Measurements from ENCODE around the gene HMG20B.

HMG20B gene

DNA sequence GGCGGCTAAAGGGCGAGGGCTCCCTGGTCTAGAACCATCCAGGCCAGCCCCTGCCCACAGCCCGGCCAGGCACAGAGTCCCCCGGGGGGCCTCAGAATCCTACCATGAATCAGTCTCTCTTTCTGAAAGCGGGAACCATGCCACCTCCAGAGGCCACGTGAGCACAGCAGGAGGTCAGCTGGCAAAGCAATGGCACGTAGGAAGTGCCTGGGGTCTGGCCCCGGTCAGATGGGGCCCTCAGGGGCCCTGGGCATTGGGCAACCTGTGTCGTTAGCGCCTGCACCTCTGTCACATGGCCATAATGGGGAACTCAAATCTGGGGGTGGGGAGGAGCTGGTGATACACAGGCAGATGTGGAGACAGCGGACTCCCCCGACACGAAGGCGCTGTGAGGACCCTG, 24.1 kb upstream of the HMG20B start:
- TF ChIP-seq POLR2AphosphoS5 (IDR thresholded peaks at IDR 0.05; ENCODE audit: low read depth, low read length) (no peak), POLR2A (IDR thresholded peaks at IDR 0.05; ENCODE audit: low read depth, low read length) (no peak), TAF1 (IDR thresholded peaks at IDR 0.05; ENCODE audit: borderline replicate concordance, low read depth, low read length) (no peak)
- DNase-seq (ENCODE audit: insufficient read length) (no peak), FAIRE-seq (no peak)

DNA sequence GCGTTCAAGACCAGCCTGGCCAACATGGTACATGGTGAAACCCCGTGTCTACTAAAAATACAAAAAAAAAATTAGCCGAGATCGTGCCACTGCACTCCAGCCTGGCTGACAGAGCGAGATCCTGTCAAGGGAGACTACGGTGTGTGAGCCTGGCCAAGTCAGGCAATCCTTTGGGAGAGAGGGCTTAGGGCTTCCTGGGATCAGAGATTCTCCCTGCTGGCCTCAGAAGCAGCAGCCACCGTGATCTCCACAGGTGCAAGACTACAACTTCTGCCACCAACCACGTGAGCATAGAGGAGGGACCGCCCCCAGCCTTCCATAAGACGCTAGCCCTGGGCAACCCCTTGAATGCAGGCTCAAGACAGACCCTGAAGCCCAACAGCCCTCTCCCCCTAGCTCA, 22.9 kb upstream of the HMG20B start:
- TF ChIP-seq POLR2AphosphoS5 (IDR thresholded peaks at IDR 0.05; ENCODE audit: low read depth, low read length) (no peak), TAF1 (IDR thresholded peaks at IDR 0.05; ENCODE audit: borderline replicate concordance, low read depth, low read length) (no peak), POLR2A (IDR thresholded peaks at IDR 0.05; ENCODE audit: low read depth, low read length) (no peak)
- FAIRE-seq: no peak
- no peak for DNase-seq (ENCODE audit: insufficient read length)

DNA sequence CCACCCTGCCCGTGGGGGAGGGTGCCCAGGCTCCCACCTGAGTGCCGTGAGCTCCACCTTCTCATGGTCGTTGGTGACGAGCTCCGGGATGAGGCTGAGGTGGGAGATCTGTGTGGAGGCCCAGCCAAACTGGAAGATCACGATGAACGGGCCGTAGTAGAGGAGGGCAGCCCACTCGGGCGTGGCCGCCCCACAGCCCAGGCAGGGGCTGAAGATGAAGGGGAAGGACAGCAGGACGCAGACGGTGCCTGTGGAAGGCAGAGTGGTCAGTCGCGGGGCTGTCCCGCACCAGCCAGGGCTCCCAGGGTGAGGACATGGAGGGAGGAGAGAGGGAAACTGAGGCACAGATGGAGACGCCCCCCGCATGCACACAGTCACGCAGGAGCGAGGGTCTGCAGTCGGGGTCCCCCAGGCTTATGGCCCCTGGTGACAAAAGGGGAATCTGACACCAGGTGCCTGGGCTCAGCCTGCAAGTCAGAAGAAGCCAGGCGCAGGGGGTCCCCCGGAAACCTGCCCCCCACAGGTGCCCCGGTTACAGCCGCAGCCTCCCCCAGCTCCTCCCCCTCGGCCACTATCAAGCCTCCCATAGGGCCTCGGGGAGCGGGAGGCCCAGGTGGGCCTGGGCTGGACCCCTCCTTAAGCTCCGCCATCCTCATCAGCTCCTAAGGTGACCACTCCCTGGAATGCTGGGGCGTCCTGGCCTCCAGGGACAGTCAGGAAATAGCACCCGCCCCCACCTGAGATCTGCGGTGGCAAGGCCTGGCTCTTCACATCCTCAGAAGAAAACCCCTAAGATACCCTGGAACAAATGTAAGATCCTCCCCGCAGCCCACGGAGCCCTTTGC, 21.6 kb upstream of the HMG20B start:
- DNase-seq (ENCODE audit: insufficient read length): no peak
- FAIRE-seq: no peak

DNA sequence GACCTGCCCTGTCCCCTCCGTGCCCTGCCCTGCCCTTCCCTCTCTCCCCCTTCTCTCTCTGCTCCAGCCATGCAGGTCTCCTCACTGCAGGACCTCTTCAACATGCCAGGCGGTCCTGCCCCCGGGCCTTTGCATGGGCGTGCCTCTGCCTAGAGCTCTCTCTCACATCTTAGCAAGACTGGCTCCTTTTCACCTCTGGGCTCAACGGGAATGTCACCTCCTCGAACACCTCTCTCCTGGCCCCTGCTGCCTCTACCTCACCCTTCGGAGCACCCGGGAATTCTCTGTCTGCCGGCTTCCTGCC, 21.0 kb upstream of the HMG20B start:
- TF ChIP-seq POLR2AphosphoS5 (IDR thresholded peaks at IDR 0.05; ENCODE audit: low read depth, low read length): no peak
- DNase-seq (ENCODE audit: insufficient read length) (no peak), FAIRE-seq (no peak)

More for the DNA sequence above, 21.6 kb upstream of the HMG20B start:
- no peak for TF ChIP-seq POLR2AphosphoS5 (IDR thresholded peaks at IDR 0.05; ENCODE audit: low read depth, low read length)
- no peak for TF ChIP-seq TAF1 (IDR thresholded peaks at IDR 0.05; ENCODE audit: borderline replicate concordance, low read depth, low read length)
- TF ChIP-seq POLR2A (IDR thresholded peaks at IDR 0.05; ENCODE audit: low read depth, low read length): no peak

DNA sequence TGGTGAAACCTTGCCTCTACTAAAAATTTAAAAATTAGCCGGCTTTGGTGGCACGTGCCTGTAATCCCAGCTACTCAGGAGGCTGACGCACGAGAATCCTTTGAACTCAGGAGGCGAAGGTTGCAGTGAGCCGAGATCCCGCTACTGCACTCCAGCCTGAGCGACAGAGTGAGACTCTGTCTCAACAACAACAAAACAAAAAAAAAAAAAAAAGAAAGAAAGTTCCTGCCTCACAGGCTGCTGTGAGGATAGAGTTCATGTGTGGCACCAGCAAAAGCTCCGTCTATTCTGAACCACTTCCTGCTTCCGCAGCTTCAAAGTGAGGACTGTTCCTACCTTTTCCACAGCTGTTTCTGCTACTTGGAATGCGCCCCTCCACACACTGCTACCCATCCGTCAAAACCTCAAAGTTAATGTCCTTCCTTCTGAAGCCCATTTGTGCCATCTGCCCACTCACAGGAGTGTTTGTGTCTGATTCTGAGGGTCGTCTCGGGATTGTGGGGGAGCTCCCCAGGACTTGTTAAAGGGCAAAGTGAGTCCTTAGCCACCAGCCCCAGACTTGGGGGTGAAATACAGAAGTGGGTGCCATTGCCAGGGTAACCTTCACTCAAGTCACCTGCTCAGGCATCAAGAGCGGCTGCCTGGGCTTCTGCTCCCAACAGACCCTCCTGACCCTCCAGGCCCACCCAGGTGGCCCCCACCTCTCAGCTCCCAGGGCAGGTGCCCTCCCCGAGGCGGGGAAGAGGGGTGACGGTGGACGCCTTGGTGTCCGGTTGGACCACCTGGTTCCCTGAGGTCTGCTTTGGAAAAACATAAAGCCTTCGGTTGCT, 18.3 kb upstream of the HMG20B start:
- TF ChIP-seq POLR2AphosphoS5 (IDR thresholded peaks at IDR 0.05; ENCODE audit: low read depth, low read length) (no peak), TAF1 (IDR thresholded peaks at IDR 0.05; ENCODE audit: borderline replicate concordance, low read depth, low read length) (no peak), POLR2A (IDR thresholded peaks at IDR 0.05; ENCODE audit: low read depth, low read length) (no peak)
- DNase-seq (ENCODE audit: insufficient read length): no peak
- no peak for FAIRE-seq

DNA sequence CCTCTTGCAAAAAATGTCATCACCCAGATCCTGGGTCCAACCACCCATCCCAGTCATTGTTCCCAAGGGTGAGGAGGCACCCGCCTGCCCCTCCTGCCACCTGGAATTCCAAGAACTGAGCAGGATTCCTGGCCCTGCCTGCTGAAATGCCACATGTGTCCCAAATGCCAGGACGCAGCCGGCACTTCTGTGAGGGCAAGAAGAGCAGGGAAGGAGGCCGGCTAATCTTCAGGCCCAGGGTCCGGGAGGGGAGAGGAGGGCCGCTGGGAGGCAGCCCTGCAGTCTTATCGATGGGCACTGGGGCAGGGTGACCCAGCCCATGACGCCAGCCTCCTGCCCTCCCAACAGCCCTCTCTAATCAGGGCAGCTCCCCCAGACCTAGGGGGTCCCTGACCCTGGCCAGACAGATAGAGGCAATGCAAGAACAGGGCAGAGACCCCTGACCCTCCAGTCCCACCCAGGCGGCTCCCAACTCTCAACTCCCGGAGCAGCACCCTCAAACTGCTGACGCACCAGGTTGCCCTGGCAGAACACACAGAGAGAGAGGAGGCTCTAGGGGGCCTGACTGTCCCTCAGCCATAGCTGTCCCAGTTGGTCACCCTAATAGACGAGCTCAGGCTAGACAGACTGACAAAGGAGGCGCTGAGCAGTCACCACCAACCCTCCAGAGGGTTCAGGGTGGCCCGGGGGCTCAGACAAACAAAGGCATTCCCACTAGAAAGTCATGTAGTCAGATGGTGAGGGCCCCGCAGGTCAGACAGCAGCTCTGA, 16.9 kb upstream of the HMG20B start:
- TF ChIP-seq POLR2A (IDR thresholded peaks at IDR 0.05; ENCODE audit: low read depth, low read length): no peak
- no peak for TF ChIP-seq TAF1 (IDR thresholded peaks at IDR 0.05; ENCODE audit: borderline replicate concordance, low read depth, low read length)
- no peak for TF ChIP-seq POLR2AphosphoS5 (IDR thresholded peaks at IDR 0.05; ENCODE audit: low read depth, low read length)
- FAIRE-seq (no peak), DNase-seq (ENCODE audit: insufficient read length) (no peak)

DNA sequence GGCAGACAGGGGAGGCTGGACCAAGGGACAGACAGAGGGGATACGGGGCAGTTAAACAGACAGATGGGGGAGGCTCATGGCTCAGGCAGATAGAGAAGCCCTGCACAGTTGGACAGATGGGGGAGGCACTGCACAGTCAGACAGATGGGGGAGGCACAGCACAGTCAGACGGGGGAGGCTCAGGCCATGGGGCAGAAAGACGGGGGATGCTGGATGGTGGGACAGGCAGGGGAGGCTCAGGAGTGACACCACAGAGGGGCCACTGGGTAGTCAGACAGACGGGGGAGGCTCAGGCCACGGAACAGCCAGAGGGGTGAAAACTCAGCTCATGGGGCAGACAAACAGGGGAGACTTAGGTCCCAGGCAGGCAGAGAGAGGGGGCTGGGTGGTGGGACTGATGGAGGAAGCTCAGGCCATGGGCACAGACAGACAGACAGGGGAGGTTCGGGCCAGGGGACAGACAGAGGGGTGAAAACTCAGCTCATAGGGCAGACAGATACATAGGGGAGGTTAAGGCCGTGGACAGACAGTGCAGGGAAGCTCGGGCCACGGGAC, 16.2 kb upstream of the HMG20B start:
- FAIRE-seq (no peak), DNase-seq (ENCODE audit: insufficient read length) (no peak)
- TF ChIP-seq TAF1 (IDR thresholded peaks at IDR 0.05; ENCODE audit: borderline replicate concordance, low read depth, low read length) (no peak), POLR2AphosphoS5 (IDR thresholded peaks at IDR 0.05; ENCODE audit: low read depth, low read length) (no peak), POLR2A (IDR thresholded peaks at IDR 0.05; ENCODE audit: low read depth, low read length) (no peak)

DNA sequence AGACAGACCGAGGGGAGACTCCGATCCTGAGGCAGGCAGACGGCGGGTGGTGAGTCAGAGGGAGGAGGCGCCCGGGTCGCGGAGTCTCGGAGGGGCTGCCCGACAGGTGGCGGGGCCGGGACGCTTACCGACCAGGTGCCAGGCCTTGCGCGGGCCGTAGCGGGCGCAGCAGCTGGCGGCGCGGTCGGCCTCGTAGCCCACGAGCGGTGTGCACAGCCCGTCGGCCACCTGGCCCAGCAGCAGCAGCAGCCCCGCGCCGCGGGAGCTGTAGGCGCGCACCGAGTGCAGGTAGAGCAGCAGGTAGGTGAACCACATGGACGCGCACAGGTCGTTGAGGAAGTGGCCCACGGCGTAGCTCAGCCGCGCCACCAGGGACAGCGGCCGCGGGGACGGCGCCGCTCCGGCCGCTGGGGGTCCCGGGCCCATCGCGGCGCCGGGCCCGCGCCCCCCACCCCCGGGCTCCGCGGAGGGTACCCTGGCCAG, 15.7 kb upstream of the HMG20B start:
- TF ChIP-seq POLR2A (IDR thresholded peaks at IDR 0.05; ENCODE audit: low read depth, low read length) (no peak), POLR2AphosphoS5 (IDR thresholded peaks at IDR 0.05; ENCODE audit: low read depth, low read length) (peak; percentile 12; the same call in 1 of the 2 replicates)
- FAIRE-seq (peak; percentile 56), DNase-seq (ENCODE audit: insufficient read length) (no peak)

DNA sequence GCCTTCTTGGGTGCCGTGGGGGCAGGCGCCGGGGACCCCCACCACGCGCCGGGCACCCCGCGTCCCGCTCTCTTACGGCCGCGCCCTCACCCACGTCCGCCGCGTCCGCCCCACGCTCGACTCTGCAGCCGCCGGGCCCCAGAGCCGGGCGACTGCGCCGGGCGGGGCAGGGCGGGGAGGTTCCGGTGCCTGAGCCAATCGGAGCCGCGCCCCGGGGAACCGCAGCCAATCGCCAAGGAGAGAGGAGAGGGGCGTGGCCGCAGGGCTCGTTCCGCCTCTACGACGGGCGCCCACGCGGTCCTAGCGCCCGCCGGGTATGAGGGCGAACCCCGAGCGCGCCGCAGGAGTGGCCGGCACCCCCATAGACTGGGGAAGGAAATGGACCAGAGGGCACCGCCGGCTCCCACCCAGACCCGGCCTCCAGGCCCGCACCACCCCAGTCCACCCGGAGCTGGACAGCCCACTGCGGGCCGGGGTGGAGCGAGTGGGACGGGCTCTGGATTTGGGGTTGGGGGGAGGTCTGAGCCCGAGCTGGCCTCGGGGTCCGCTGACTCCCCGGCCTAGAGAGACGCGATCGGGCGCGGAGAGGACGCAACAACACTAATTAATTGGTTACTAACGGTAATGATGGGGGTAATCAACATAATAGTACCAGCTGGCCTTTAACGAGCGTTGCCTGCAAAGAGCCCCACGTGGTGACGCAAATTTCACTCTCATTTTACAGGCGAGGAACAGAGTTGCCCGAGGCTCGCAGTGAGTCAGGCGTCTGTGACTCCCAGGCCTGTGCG, 15.1 kb upstream of the HMG20B start, which contains the start of gene MFSD12:
Gene MFSD12 (minus strand): TSS at position 126 of the 788 bp plus-strand sequence. CDS start 183 bp downstream, outside the sequence.
- TF ChIP-seq TAF1 (IDR thresholded peaks at IDR 0.05; ENCODE audit: borderline replicate concordance, low read depth, low read length) (0 out of 2 replicates have a peak, but pooled peaks have one; percentile 9), POLR2AphosphoS5 (IDR thresholded peaks at IDR 0.05; ENCODE audit: low read depth, low read length) (no peak; the same call in 1 of the 2 replicates), POLR2A (IDR thresholded peaks at IDR 0.05; ENCODE audit: low read depth, low read length) (peak; percentile 69; the same call in 1 of the 2 replicates)
- peak; percentile 96 for FAIRE-seq
- DNase-seq (ENCODE audit: insufficient read length): peak; percentile 100
